Embryonic facial prominence (tissue), 1 donor: ENCODE data around the gene GNAQ.
"Not testable (repeated sequence)": the region's sequence is repeated elsewhere in the genome, so short reads cannot be mapped to it uniquely, and the experiment has no call there.

Source experiments
- DNase-seq: peaks from one replicate; pipeline ENCODE4 v3.0.0-alpha.2; 2016; ENCODE audit errors: extremely low spot score

GNAQ gene

GRCh38 chr9:77731008-77731698 lies 300.5 kb downstream of the GNAQ start:
- DNase-seq, result no peak

GRCh38 chr9:77729177-77729576 lies 302.4 kb downstream of the GNAQ start:
- no peak for DNase-seq

GRCh38 chr9:77726814-77727213 lies 304.8 kb downstream of the GNAQ start:
- DNase-seq, result no peak

GRCh38 chr9:77726289-77726688 lies 305.3 kb downstream of the GNAQ start:
- DNase-seq, result no peak

GRCh38 chr9:77725820-77726219 lies 305.8 kb downstream of the GNAQ start:
- DNase-seq, result no peak

- no peak for DNase-seq
These were observed 306.4 kb downstream of the GNAQ start for GRCh38 chr9:77725046-77725694.

GRCh38 chr9:77721156-77721555 lies 310.5 kb downstream of the GNAQ start:
- not testable (repeated sequence) for DNase-seq

- no peak for DNase-seq
These were observed 312.3 kb downstream of the GNAQ start for GRCh38 chr9:77719321-77719720.

GRCh38 chr9:77718298-77718640 lies 313.3 kb downstream of the GNAQ start:
- not testable (repeated sequence) for DNase-seq

- peak; percentile 24 for DNase-seq
These were observed 313.9 kb downstream of the GNAQ start for GRCh38 chr9:77717608-77718297.

GRCh38 chr9:77714077-77714549 lies 317.5 kb downstream of the GNAQ start:
- no peak for DNase-seq

- DNase-seq, result no peak
These were observed 319.0 kb downstream of the GNAQ start for GRCh38 chr9:77712533-77713130.

- no peak for DNase-seq
These were observed 320.5 kb downstream of the GNAQ start for GRCh38 chr9:77710965-77711648.

- no peak for DNase-seq
These were observed 321.3 kb downstream of the GNAQ start for GRCh38 chr9:77710316-77710715.

- DNase-seq, result no peak
These were observed 323.4 kb downstream of the GNAQ start for GRCh38 chr9:77708064-77708815.

- no peak for DNase-seq
These were observed 324.1 kb downstream of the GNAQ start for GRCh38 chr9:77707383-77708063.

- no peak for DNase-seq
These were observed 326.0 kb downstream of the GNAQ start for GRCh38 chr9:77705636-77706035.

- not testable (repeated sequence) for DNase-seq
These were observed 328.9 kb downstream of the GNAQ start for GRCh38 chr9:77702521-77703390.

- no peak for DNase-seq
These were observed 334.2 kb downstream of the GNAQ start for GRCh38 chr9:77697238-77697984.
